DND-41 (cell line): ENCODE data around the gene SLC35D3.
"Not testable (repeated sequence)": the region's sequence is repeated elsewhere in the genome, so short reads cannot be mapped to it uniquely, and the experiment has no call there.

Source experiments
- ATAC-seq: fragments of 200-7000 bp; cut with Tn5 transposase; 3 replicates; pipeline ENCODE4 v1.9.1; 2021; ENCODE audit warnings: low read depth; ENCODE audit not compliant: insufficient read depth
- DNase-seq: peaks from one replicate; pipeline ENCODE4 v3.0.0-alpha.2; 2020
- H2AFZ ChIP-seq: 2 replicates; pipeline ENCODE4 v1.6.0; 2012; ENCODE audit warnings: low read depth, low read length
- H3K27ac ChIP-seq: 2 replicates; pipeline ENCODE4 v1.5.1; 2012; ENCODE audit warnings: low read length, inconsistent platforms
- H3K27me3 ChIP-seq: fragments of 200-600 bp; sonication (generic); 2 replicates; pipeline ENCODE4 v1.6.0; 2012; ENCODE audit warnings: low read length, mild to moderate bottlenecking, inconsistent platforms; ENCODE audit not compliant: insufficient read depth, poor library complexity
- H3K36me3 ChIP-seq: 2 replicates; pipeline ENCODE4 v1.5.1; 2012; ENCODE audit warnings: low read length, inconsistent platforms; ENCODE audit not compliant: insufficient read depth
- H3K4me1 ChIP-seq: 2 replicates; pipeline ENCODE4 v1.5.1; 2012; ENCODE audit warnings: mild to moderate bottlenecking, low read length; ENCODE audit not compliant: insufficient read depth
- H3K4me2 ChIP-seq: 2 replicates; pipeline ENCODE4 v1.6.0; 2012; ENCODE audit warnings: mild to moderate bottlenecking, moderate library complexity, low read length, inconsistent platforms; ENCODE audit not compliant: insufficient read depth
- H3K4me3 ChIP-seq, 2 experiments: fragments of 200-600 bp in 1 of 2; shearing (Covaris generic) in 1 of 2; 2 replicates each; pipeline ENCODE4 v1.5.1; 2012 to 2016; ENCODE audit warnings: inconsistent platforms in 2 of 2, low read length in 2 of 2, mild to moderate bottlenecking in 2 of 2, low read depth in 1 of 2, moderate library complexity in 1 of 2
- H3K79me2 ChIP-seq: 2 replicates; pipeline ENCODE4 v1.6.0; 2012; ENCODE audit warnings: low read length, inconsistent platforms; ENCODE audit not compliant: insufficient read depth
- H3K9ac ChIP-seq: 2 replicates; pipeline ENCODE4 v1.6.0; 2012; ENCODE audit warnings: low read depth, mild to moderate bottlenecking, inconsistent platforms, low read length, moderate library complexity
- H3K9me3 ChIP-seq: 2 replicates; pipeline ENCODE4 v1.5.1; 2012; ENCODE audit warnings: low read length, moderate library complexity, mild to moderate bottlenecking, inconsistent platforms; ENCODE audit not compliant: insufficient read depth, severe bottlenecking
- H4K20me1 ChIP-seq: 2 replicates; pipeline ENCODE4 v1.6.0; 2012; ENCODE audit warnings: low read length; ENCODE audit not compliant: insufficient read depth
- CTCF ChIP-seq: IDR thresholded peaks from 2 replicates; pipeline ENCODE4 v1.5.1; 2012; ENCODE audit warnings: borderline replicate concordance, low read length, moderate library complexity, mild to moderate bottlenecking; ENCODE audit not compliant: poor library complexity, severe bottlenecking; ENCODE audit errors: extremely low read depth
- EZH2 ChIP-seq: IDR thresholded peaks from 3 replicates; pipeline ENCODE4 v1.6.1; 2012; ENCODE audit warnings: borderline replicate concordance, low read depth, mild to moderate bottlenecking, moderate library complexity, low read length, inconsistent platforms; ENCODE audit not compliant: severe bottlenecking

SLC35D3 gene

GRCh38 chr6:136921936-136922684 lies at the start of gene SLC35D3:
SLC35D3 (plus strand) TSS chr6:136922301; CDS start chr6:136922429, 128 bp downstream.
- no peaks in the 10 kb centered on the region for H3K79me2 ChIP-seq
- no peaks in the 10 kb centered on the region for H3K36me3 ChIP-seq
- H3K4me2 ChIP-seq = no peak within 1 kb of the TSS
- H3K4me1 ChIP-seq = peaks cover 17% of the 10 kb centered on the region
- no peak within 1 kb of the TSS for H3K4me3 ChIP-seq
- no peaks in the 10 kb centered on the region for H3K27me3 ChIP-seq
- no peak within 1 kb of the TSS for H3K9ac ChIP-seq
- ATAC-seq (no peak), DNase-seq (no peak)
- H4K20me1 ChIP-seq = no peaks in the 10 kb centered on the region
- H2AFZ ChIP-seq = no peak within 1 kb of the TSS
- TF ChIP-seq CTCF (no peak), EZH2 (no peak)
- no peak within 1 kb of the TSS for H3K27ac ChIP-seq
- H3K9me3 ChIP-seq = no peaks in the 10 kb centered on the region

DNA sequence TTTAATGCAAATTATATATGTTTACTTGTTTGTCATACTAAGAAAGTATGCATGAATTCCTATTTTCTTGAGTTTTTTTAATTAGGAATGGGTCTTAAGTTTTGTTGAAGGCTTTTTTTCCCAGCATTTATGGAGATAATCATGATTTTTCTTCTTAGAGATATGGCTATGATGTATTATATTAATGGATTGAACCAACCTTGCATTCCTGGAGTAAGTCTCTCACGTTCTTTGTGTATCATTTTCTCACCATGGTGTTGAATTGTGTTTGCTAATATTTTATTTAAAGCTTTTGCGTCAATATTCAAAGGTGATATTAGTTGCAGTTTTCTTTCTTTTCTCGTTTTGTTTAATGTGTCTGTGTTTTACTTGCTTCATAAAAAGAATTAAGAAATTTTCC lies 48.4 kb upstream of the SLC35D3 start:
- Histone ChIP-seq H3K27me3 (no peaks in the 10 kb centered on the region), H2AFZ (no peak overlapping the region), H3K9me3 (peaks cover 14% of the 10 kb centered on the region), H3K27ac (no peak overlapping the region), H3K4me3 (no peak overlapping the region), H4K20me1 (no peaks in the 10 kb centered on the region), H3K79me2 (no peaks in the 10 kb centered on the region), H3K4me2 (no peak overlapping the region), H3K9ac (no peak overlapping the region), H3K36me3 (peaks cover 22% of the 10 kb centered on the region; the same call in 1 of the 2 replicates), H3K4me1 (no peaks in the 10 kb centered on the region)
- ATAC-seq (no peak), DNase-seq (no peak)
- TF ChIP-seq CTCF = no peak
- TF ChIP-seq EZH2 = no peak

DNA sequence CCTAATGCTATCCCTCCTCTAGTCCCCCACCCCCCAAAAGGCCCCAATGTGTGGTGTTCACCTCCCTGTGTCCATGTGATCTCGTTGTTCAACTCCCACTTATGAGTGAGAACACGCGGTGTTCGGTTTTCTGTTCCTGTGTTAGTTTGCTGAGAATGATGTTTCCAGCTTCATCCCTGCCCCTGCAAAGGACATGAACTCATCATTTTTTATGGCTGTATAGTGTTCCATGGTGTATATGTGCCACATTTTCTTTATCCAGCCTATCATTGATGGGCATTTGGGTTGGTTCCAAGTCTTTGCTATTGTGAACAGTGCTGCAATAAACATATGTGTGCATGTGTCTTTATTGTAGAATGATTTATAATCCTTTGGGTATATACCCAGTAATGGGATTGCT lies 45.6 kb upstream of the SLC35D3 start:
- peaks cover 22% of the 10 kb centered on the region; the same call in 1 of the 2 replicates for H3K36me3 ChIP-seq
- ATAC-seq = not testable (repeated sequence)

DNA sequence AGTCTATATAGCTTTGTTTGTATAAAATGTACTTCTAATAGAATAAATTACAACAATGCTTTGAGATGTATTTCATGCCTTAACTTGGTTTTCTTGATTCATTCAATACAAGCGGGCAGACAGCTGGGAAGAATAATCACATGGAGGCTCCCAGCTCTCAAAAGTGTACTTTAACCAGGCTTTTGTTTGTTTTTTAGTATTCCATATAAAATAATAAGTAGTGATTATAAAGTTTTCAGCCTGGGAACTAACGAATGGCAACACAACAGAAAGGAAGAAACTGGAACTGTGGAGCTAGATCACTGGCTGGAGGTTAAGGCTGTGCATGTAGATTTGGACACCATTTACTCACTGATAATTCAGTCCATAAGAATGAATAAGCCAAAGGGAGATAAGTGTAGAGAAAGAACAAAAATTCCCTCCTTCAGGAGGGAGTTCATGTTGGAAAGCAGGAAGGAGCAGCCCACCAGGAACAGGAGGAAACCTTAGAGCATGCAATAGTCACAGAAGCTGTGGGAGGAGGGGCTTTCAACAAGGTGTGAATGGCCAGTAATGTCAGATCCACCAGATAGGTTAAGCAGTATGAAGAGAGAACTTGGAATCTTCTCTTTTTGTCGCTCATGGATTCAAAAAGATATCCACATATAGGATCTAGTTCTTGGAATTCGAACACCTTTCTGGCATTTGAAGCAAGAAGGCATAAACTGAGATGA lies 41.2 kb upstream of the SLC35D3 start:
- H3K27ac ChIP-seq = no peak overlapping the region
- H3K27me3 ChIP-seq = no peaks in the 10 kb centered on the region
- no peaks in the 10 kb centered on the region for H3K4me1 ChIP-seq
- ATAC-seq (no peak), DNase-seq (no peak)
- H3K4me3 ChIP-seq = no peak overlapping the region
- H3K4me2 ChIP-seq = no peak overlapping the region
- no peaks in the 10 kb centered on the region for H3K79me2 ChIP-seq
- no peaks in the 10 kb centered on the region for H3K9me3 ChIP-seq
- no peak overlapping the region for H2AFZ ChIP-seq
- H3K36me3 ChIP-seq = no peaks in the 10 kb centered on the region; the same call in 1 of the 2 replicates
- no peak overlapping the region for H3K9ac ChIP-seq
- TF ChIP-seq EZH2 = no peak
- TF ChIP-seq CTCF = no peak
- no peaks in the 10 kb centered on the region for H4K20me1 ChIP-seq

More for the DNA sequence above, 45.6 kb upstream of the SLC35D3 start:
- not testable (repeated sequence) for H3K4me2 ChIP-seq, H3K27ac ChIP-seq, H3K79me2 ChIP-seq, H3K27me3 ChIP-seq, DNase-seq, H2AFZ ChIP-seq, H3K9ac ChIP-seq, H3K4me1 ChIP-seq, H3K4me3 ChIP-seq, H4K20me1 ChIP-seq
- peaks cover 14% of the 10 kb centered on the region for H3K9me3 ChIP-seq
